Glutamatergic neuron (in vitro differentiated cells): ENCODE measurements around the gene GABBR1. TPM values are rescaled to one million over a fixed set of nuclear protein-coding genes. Genes with fewer than 3 reads are reported as not detected.

Experiments used
- total RNA-seq: library from RNA; stranded (reverse); fragmentation: NEBNext Ultra II Directional; extraction: Animal tissue kit (Norgen Biotek cat#: 25700); gene quantifications from one replicate; pipeline ENCODE4 v1.2.1, GENCODE V29; 2021; ENCODE audit not compliant: unreplicated experiment

GABBR1 gene
- total RNA-seq, 1 donor from 2014 or later = 158 TPM

Other genes starting within 250 kb of the GABBR1 start
- gene OR12D2, start 237.6 kb downstream of the GABBR1 start, total RNA-seq = not detected
- not detected for gene OR12D1, start 218.3 kb downstream of the GABBR1 start, total RNA-seq
- not detected for gene OR10C1, start 193.9 kb downstream of the GABBR1 start, total RNA-seq
- gene OR11A1, start 176.1 kb downstream of the GABBR1 start, total RNA-seq = not detected
- gene OR2H1, start 176.0 kb downstream of the GABBR1 start, total RNA-seq = not detected
- gene MAS1L, start 145.2 kb downstream of the GABBR1 start, total RNA-seq = not detected
- not detected for gene UBD, start 73.5 kb downstream of the GABBR1 start, total RNA-seq
- not detected for gene OR2H2, start 48.1 kb downstream of the GABBR1 start, total RNA-seq
- gene MOG, start 23.9 kb upstream of the GABBR1 start, total RNA-seq = not detected
- gene ZFP57, start 48.0 kb upstream of the GABBR1 start, total RNA-seq = not detected
- 1.9 TPM for gene HLA-F, start 90.3 kb upstream of the GABBR1 start, total RNA-seq
- gene HLA-G, start 194.6 kb upstream of the GABBR1 start, total RNA-seq = not detected